Retinal pigment epithelial cell (primary cell): ENCODE results near the gene TLE2.
"Not testable (repeated sequence)": the region's sequence is repeated elsewhere in the genome, so short reads cannot be mapped to it uniquely, and the experiment has no call there.

Experiments
- DNase-seq: peaks from one replicate; pipeline ENCODE4 v3.0.0-alpha.2; 2010; ENCODE audit warnings: low read depth
- H3K4me3 ChIP-seq: 2 replicates; pipeline ENCODE4 v1.5.1; 2011; ENCODE audit warnings: mild to moderate bottlenecking, low read length, control low read depth, moderate library complexity
- TF ChIP-seq, protein P1 (sequence below): conservative IDR thresholded peaks from 2 replicates; pipeline ENCODE4 v1.5.1; 2011; ENCODE audit warnings: low read depth, low read length, control low read depth, inconsistent platforms

TLE2 gene

DNA sequence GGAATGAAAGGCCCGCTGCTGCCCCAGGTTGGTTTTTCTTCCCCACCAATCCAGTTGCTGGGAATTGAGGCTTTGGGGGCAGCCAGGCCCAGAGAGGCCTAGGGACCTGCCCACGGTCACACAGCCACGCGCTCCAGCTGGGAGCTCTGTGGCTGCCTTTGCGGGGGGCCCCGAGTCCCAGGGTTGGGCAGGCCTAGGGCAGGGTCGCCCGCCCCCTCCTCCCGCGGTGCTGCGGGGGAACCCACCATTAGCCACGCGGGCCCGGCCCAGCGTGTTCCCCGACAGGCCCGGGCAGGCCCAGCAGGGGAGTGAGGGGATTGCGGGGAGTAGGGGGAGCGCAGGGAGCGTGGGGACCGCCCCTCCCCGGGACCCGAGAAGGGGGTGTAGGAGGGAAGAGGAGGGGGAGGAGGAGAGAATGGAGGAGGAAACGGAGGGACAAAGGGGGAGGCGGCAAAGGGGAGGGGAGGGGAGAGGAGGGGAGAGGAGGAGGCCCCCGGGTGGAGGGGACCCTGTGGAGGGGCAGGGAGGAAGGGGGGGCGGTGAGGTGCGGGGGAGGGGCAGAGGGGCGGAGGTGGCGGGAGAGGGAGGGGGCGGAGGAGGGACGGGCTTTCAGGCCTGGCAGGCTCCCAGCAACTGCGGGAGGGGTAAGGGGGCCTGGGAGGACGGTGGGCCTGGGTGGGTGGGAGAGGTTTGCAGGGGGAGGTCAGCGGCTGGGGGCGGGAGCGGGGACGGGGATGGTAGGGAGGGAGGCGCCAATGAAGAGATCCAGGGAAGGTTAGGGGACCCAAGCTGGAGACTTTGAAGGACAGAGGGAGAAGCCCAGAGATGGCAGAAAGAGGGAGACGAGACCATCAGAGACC is 12.9 kb upstream of the TLE2 start:
- TF ChIP-seq, protein P1, sequence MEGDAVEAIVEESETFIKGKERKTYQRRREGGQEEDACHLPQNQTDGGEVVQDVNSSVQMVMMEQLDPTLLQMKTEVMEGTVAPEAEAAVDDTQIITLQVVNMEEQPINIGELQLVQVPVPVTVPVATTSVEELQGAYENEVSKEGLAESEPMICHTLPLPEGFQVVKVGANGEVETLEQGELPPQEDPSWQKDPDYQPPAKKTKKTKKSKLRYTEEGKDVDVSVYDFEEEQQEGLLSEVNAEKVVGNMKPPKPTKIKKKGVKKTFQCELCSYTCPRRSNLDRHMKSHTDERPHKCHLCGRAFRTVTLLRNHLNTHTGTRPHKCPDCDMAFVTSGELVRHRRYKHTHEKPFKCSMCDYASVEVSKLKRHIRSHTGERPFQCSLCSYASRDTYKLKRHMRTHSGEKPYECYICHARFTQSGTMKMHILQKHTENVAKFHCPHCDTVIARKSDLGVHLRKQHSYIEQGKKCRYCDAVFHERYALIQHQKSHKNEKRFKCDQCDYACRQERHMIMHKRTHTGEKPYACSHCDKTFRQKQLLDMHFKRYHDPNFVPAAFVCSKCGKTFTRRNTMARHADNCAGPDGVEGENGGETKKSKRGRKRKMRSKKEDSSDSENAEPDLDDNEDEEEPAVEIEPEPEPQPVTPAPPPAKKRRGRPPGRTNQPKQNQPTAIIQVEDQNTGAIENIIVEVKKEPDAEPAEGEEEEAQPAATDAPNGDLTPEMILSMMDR: no peak
- no peak overlapping the region for H3K4me3 ChIP-seq
- DNase-seq: no peak

DNA sequence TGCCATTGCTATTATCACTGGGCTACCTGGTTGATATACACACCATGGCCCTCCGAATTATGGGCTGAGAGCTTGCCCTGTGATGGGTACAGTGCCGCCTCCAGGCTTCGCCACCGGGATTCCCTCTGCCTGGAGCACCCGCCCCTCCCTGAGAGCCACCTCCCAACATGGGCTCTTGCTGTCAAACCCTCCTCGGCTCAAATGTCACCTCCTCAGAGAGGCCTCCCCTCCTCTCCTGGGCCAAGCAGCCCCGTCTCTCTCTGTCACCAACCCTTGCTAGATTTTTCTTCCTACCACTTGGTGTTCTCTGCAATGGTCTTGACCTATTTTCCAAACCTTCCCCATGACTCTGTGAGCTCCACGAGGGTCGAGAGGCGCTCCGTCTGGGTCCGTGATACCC is 12.2 kb upstream of the TLE2 start:
- DNase-seq: no peak
- TF ChIP-seq, protein P1: no peak
- no peak overlapping the region for H3K4me3 ChIP-seq

DNA sequence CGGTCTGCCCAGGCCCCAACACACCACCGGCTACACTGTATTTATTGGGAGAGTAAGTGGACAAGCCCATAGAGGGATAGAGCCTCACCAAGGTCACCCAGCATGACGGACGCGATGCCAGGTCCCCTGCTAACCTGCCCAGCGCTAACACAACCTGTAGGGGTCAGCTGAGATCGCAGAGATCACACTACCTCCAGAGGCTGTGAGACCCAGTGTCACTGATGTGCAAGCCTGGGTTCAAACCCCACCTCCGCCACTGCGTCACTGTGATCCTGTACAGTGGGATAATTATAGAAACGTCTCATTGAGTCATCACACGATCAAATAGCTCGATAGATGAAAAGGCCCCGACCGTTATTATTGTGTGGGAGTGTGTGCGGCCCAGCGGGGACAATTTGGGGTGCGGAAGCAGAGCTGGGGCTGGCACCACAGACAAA is 10.6 kb upstream of the TLE2 start:
- TF ChIP-seq, protein P1: no peak
- no peak for DNase-seq
- no peak overlapping the region for H3K4me3 ChIP-seq

DNA sequence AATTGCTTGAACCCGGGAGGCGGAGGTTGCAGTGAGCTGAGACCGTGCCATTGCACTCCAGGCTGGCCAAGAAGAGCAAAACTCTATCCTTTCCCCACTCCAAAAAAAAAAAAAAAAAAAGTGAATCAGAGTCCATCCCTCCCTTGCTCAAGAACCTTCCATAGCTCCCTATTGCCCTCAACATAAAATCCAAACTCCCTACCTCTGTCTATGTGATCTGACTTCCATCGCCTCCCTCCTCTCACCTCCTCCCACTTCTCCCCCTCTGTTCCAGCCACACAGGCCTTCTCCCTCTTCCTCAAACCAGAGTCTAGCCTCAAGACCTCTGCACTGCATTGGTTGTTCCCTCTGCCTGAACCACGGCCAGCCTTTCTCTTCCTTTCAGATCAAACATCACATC is 10.0 kb upstream of the TLE2 start:
- no peak overlapping the region for H3K4me3 ChIP-seq
- DNase-seq: no peak
- TF ChIP-seq, protein P1: no peak

DNA sequence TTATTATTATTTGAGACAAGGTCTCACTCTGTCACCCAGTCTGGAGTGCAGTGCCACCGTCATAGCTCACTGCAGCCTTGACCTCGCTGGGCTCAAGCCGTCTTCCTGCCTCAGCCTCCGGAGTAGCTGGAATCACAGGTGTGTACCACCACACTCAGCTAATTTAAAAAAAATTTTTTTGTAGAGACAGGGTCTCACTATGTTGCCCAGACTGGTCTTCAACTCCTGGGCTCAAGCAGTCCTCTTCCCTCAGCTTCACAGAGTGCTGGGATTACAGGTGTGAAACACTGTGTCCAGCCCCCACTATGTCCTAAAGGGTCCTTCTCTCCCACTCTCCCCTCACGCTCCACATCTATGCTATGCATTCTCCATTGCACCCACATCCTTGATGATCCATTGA is 9.1 kb upstream of the TLE2 start:
- H3K4me3 ChIP-seq: no peak overlapping the region
- no peak for DNase-seq
- TF ChIP-seq, protein P1: no peak

DNA sequence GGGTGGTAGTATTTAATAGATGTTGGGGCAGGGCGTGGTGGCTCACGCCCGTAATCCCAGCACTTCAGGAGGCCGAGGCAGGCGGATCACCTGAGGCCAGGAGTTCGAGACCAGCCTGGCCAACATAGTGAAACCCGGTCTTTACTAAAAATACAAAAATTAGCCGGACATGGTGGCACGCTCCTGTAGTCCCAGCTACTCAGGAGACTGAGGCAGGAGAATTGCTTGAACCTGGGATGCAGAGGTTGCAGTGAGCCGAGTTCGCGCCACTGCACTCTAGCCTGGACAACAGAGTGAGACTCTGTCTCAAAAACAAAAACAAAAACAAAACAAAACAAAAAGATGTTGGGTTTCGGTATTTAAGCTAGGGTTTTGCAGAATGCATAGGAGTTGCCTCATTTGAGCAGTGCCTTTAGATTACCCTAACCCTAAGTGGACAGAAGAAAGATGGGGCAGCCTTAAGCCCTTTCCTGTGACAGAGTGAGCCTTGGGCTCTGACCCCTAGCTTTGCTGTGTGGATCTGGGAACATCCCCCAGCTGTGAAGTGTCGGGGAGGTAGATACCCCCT is 8.0 kb upstream of the TLE2 start:
- DNase-seq, H3K4me3 ChIP-seq: not testable (repeated sequence)

DNA sequence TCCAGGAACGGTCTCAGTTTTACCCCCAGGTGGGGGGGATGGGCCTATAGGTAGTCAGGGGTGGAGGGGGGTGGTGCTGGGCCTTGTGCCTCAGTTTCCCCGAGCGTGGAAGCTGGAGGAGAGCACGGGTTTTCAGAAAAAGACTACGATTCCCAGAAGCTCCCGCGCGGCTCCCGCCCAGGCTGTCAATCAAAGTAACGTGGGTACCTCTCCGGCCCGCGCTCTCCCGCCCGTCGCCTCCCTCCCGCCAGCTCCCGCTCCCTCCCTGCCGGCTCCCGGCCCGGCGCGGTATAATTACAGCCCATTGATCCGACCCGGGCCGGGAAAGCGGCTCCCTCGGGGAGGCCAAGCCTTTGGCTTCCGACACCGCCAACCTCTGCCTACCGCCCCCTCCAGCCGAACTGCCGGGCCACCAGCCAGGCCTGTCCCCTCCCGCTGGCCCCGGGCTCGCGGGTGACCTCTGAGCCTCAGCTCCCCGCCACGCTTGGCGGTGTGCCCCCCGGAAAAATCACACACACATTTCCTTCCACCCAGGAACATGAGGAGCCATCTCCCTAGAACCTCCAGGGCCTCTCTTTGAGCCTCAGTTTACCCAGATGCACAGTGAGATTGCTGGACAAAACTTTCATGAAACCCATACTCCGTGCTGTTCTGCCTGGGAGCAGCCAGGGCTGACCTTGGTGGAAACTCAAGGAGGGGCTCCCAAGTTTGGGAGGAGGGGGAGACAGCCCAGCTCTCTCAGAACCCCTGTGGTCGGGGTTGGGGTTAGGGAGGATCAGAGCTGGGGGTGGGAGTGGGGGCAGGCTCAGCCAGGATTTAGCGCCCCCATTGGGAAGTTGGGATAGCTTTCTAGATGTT is 7.3 kb upstream of the TLE2 start:
- peak overlapping the region; percentile 58 for H3K4me3 ChIP-seq
- TF ChIP-seq, protein P1: peak; percentile 25
- DNase-seq: peak; percentile 64
